ENCODE measurements around the gene RTL1.

Gene RTL1

GRCh38 chr14:100893228-100893601, 10.3 kb downstream of the RTL1 start:
- no peak overlapping the region for H2AFZ ChIP-seq (ENCODE audit: low read depth)
- no peak overlapping the region for H3K27ac ChIP-seq
- TF ChIP-seq, protein P1, sequence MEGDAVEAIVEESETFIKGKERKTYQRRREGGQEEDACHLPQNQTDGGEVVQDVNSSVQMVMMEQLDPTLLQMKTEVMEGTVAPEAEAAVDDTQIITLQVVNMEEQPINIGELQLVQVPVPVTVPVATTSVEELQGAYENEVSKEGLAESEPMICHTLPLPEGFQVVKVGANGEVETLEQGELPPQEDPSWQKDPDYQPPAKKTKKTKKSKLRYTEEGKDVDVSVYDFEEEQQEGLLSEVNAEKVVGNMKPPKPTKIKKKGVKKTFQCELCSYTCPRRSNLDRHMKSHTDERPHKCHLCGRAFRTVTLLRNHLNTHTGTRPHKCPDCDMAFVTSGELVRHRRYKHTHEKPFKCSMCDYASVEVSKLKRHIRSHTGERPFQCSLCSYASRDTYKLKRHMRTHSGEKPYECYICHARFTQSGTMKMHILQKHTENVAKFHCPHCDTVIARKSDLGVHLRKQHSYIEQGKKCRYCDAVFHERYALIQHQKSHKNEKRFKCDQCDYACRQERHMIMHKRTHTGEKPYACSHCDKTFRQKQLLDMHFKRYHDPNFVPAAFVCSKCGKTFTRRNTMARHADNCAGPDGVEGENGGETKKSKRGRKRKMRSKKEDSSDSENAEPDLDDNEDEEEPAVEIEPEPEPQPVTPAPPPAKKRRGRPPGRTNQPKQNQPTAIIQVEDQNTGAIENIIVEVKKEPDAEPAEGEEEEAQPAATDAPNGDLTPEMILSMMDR (conservative IDR thresholded peaks at IDR 0.05; ENCODE audit: low read depth, low read length): no peak
- H3K36me3 ChIP-seq (ENCODE audit: insufficient read depth): no peaks in the 10 kb centered on the region
- H3K4me3 ChIP-seq (IDR thresholded peaks at IDR 0.05; ENCODE audit: insufficient read depth, low read depth, low read length): no peak overlapping the region
- H3K79me2 ChIP-seq (ENCODE audit: insufficient read depth, low read depth): no peaks in the 10 kb centered on the region
- H4K20me1 ChIP-seq (ENCODE audit: insufficient read depth): no peaks in the 10 kb centered on the region
- H3K4me2 ChIP-seq: no peak overlapping the region
- H3K27me3 ChIP-seq (ENCODE audit: insufficient read depth, low read depth): peaks cover 7% of the 10 kb centered on the region; the same call in 1 of the 2 replicates
- no peaks in the 10 kb centered on the region for H3K4me1 ChIP-seq (ENCODE audit: low read depth, poor library complexity, severe bottlenecking)
- H3K9ac ChIP-seq: no peak overlapping the region

- H3K4me3 ChIP-seq (IDR thresholded peaks at IDR 0.05; ENCODE audit: insufficient read depth, low read depth, low read length): no peak overlapping the region
- no peak overlapping the region for H2AFZ ChIP-seq (ENCODE audit: low read depth)
- no peaks in the 10 kb centered on the region for H3K36me3 ChIP-seq (ENCODE audit: insufficient read depth)
- H3K79me2 ChIP-seq (ENCODE audit: insufficient read depth, low read depth): no peaks in the 10 kb centered on the region
- H4K20me1 ChIP-seq (ENCODE audit: insufficient read depth): no peaks in the 10 kb centered on the region
- no peak overlapping the region for H3K9ac ChIP-seq
- no peak overlapping the region for H3K27ac ChIP-seq
- H3K27me3 ChIP-seq (ENCODE audit: insufficient read depth, low read depth): peaks cover 7% of the 10 kb centered on the region; the same call in 1 of the 2 replicates
- no peaks in the 10 kb centered on the region for H3K4me1 ChIP-seq (ENCODE audit: low read depth, poor library complexity, severe bottlenecking)
- H3K4me2 ChIP-seq: no peak overlapping the region
- TF ChIP-seq, protein P1 (conservative IDR thresholded peaks at IDR 0.05; ENCODE audit: low read depth, low read length): no peak
Measured at GRCh38 chr14:100892496-100893227, 10.9 kb downstream of the RTL1 start.

- H3K36me3 ChIP-seq (ENCODE audit: insufficient read depth): no peaks in the 10 kb centered on the region
- no peak overlapping the region for H3K4me2 ChIP-seq
- no peak overlapping the region for H3K27ac ChIP-seq
- H3K27me3 ChIP-seq (ENCODE audit: insufficient read depth, low read depth): peaks cover 5% of the 10 kb centered on the region; the same call in 1 of the 2 replicates
- TF ChIP-seq, protein P1 (conservative IDR thresholded peaks at IDR 0.05; ENCODE audit: low read depth, low read length): no peak
- H3K4me3 ChIP-seq (IDR thresholded peaks at IDR 0.05; ENCODE audit: insufficient read depth, low read depth, low read length): no peak overlapping the region
- no peaks in the 10 kb centered on the region for H4K20me1 ChIP-seq (ENCODE audit: insufficient read depth)
- H2AFZ ChIP-seq (ENCODE audit: low read depth): no peak overlapping the region
- H3K9ac ChIP-seq: no peak overlapping the region
- H3K79me2 ChIP-seq (ENCODE audit: insufficient read depth, low read depth): no peaks in the 10 kb centered on the region
- no peaks in the 10 kb centered on the region for H3K4me1 ChIP-seq (ENCODE audit: low read depth, poor library complexity, severe bottlenecking)
Measured at GRCh38 chr14:100891501-100892445, 11.7 kb downstream of the RTL1 start.

DNA sequence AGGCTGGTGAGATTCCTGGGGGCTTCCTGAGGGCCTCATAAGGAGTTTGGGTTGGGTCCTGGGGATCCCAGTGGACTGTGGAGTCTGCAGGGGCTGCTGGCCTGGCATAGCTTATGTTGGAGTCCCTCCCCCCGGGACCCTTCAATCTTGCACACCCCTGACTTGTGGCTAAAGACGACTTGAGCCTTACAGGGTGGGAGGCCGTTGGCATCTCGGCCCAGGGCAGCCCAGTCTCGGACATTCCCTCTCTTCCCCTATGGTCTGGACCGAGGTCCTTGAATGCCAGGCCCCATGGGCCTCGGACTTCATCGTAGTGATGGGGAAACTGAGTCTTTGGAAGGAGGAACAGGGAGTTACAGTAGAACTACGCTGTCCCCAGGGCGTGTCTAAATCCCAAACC, 12.5 kb downstream of the RTL1 start:
- TF ChIP-seq, protein P1 (conservative IDR thresholded peaks at IDR 0.05; ENCODE audit: low read depth, low read length): no peak
- Histone ChIP-seq H3K36me3 (ENCODE audit: insufficient read depth) (no peaks in the 10 kb centered on the region), H3K4me3 (IDR thresholded peaks at IDR 0.05; ENCODE audit: insufficient read depth, low read depth, low read length) (no peak overlapping the region), H3K4me2 (no peak overlapping the region), H3K27ac (no peak overlapping the region), H3K4me1 (ENCODE audit: low read depth, poor library complexity, severe bottlenecking) (no peaks in the 10 kb centered on the region), H3K27me3 (ENCODE audit: insufficient read depth, low read depth) (peaks cover under 1% of the 10 kb centered on the region; the same call in 1 of the 2 replicates), H3K9ac (no peak overlapping the region), H2AFZ (ENCODE audit: low read depth) (no peak overlapping the region), H4K20me1 (ENCODE audit: insufficient read depth) (no peaks in the 10 kb centered on the region), H3K79me2 (ENCODE audit: insufficient read depth, low read depth) (no peaks in the 10 kb centered on the region)

Measured in KMS-11 (cell line).